Stomach (tissue), 9 donors: ENCODE results near the gene ZRANB2. TPM values are rescaled to one million over a fixed set of nuclear protein-coding genes. Genes with fewer than 3 reads are reported as not detected.

ENCODE experiments used
- DNase-seq, 2 donors: peaks; one replicate each; pipeline versions ENCODE4 v3.0.0 to v3.0.0-alpha.2; 2013 to 2019
- H3K27ac ChIP-seq, 5 donors: fragments of 200-600 bp in 4 of 5; sonication (generic) in 4 of 5; one replicate each; pipeline ENCODE4 v1.5.1; 2013 to 2019; ENCODE audit warnings: mild to moderate bottlenecking in 1 of 5, moderate library complexity in 1 of 5
- H3K27me3 ChIP-seq, 3 donors: fragments of 200-600 bp; sonication (generic); one replicate each; pipeline ENCODE4 v1.5.1; 2017 to 2019; ENCODE audit warnings: mixed run types in 1 of 3
- H3K36me3 ChIP-seq, 4 donors: fragments of 200-600 bp; sonication (generic); 1 replicate in 3 of 4; 2 replicates in 1 of 4; pipeline ENCODE4 v1.5.1; 2016 to 2019
- H3K4me1 ChIP-seq, 4 donors: fragments of 200-600 bp; sonication (generic); one replicate each; pipeline ENCODE4 v1.5.1; 2016 to 2019
- H3K4me3 ChIP-seq, 4 donors: fragments of 200-600 bp; sonication (generic) in 3 of 4; one replicate each; pipeline ENCODE4 v1.5.1; 2016 to 2019; ENCODE audit warnings: mild to moderate bottlenecking in 1 of 4
- H3K9me3 ChIP-seq, 4 donors: fragments of 200-600 bp; sonication (generic); one replicate each; pipeline ENCODE4 v1.5.1; 2016 to 2019
- EP300 ChIP-seq: sonication (generic); formaldehyde crosslinking; IDR thresholded peaks from one replicate; pipeline ENCODE4 v1.6.1; 2017; ENCODE audit warnings: antibody characterized with exemption
- POLR2A ChIP-seq, 4 donors: fragments of 450-650 bp; IDR thresholded peaks; one replicate each; pipeline ENCODE4 v1.6.1; 2016; ENCODE audit warnings: antibody characterized with exemption in 4 of 4, control low read depth in 2 of 4, mild to moderate bottlenecking in 1 of 4, moderate library complexity in 1 of 4
- POLR2AphosphoS5 ChIP-seq, 3 donors: sonication (generic); formaldehyde crosslinking; IDR thresholded peaks; one replicate each; pipeline ENCODE4 v1.6.1; 2016; ENCODE audit warnings: antibody characterized with exemption in 3 of 3
- WGBS, 5 donors: extraction: QIAGEN DNeasy Blood & Tissue Kit in 3 of 5; methylation state at CpG; one replicate each; pipeline versions ENCODE4 v1.1.5 to v1.1.7; 2013 to 2018; 5-methylcytosine and 5-hydroxymethylcytosine counted together
- intact Hi-C: fragments of 100-400 bp; cut with DNase I; formaldehyde crosslinking; loops from one replicate; pipeline ENCODE4 v1.15.1; 2023; ENCODE audit warnings: low total_unique reads
- polyA plus RNA-seq, 3 donors: library from polyadenylated mRNA; stranded (reverse); fragments of 200-250 nt; gene quantifications; one replicate each; pipeline ENCODE4 v1.2.3, GENCODE V29; 2013
- total RNA-seq, 5 donors: library from RNA; depleted of rRNA; stranded (reverse); fragments of >200 nt; gene quantifications; one replicate each; pipeline versions ENCODE4 v1.1.0 to v1.2.3, GENCODE V29; 2014 to 2016
- TF ChIP-seq, protein P1 (sequence below), 7 experiments: fragments of 450-650 bp in 4 of 7; fragments of 200-600 bp in 3 of 7; sonication (generic) in 3 of 7; IDR thresholded peaks; one replicate each; pipeline ENCODE4 v1.5.1; 2016 to 2019; ENCODE audit warnings: antibody characterized with exemption in 7 of 7, control low read depth in 2 of 7, mild to moderate bottlenecking in 1 of 7
- donor health status: healthy with polysubstance abuse.
- donor health status: Bipolar disorder and iron deficiency.
- donor health status: healthy.

The ZRANB2 gene
- total and polyA plus RNA-seq, 8 donors = 19.9 to 178 (median 41.9) TPM

DNA sequence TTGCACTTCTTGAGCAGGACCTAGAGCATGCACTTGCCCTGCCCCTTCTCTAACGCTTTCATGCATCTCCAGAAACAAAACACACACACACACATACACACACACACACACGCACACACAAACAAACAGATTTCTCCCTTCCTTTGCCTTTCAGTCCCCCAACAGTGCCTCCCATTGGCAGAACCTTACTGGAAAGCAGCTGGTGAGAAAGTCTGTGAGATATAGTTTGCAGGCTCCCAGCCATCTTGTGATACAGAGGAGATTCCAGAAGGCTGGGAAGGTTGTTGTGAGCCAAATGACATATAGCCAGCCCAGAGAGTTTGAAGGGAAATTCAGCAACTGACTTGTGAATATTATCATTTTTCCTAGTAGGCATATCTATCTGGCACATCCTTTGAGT is 35.9 kb upstream of the ZRANB2 start:
- Histone ChIP-seq H3K4me3 (no peak overlapping the region), H3K36me3 (no peaks in the 10 kb centered on the region), H3K27ac (no peak overlapping the region), H3K9me3 (peaks cover 0 to 13% (median 6%) of the 10 kb centered on the region in 4 donors), H3K4me1 (no peaks in the 10 kb centered on the region), H3K27me3 (no peaks in the 10 kb centered on the region)
- 62 to 86% (median 77%) methylated on average over 2 of the region's 2 CpGs for WGBS, 5 donors
- peak in 1 of 2 donors; percentile 8 for DNase-seq
- TF ChIP-seq EP300 (no peak), POLR2A (IDR thresholded peaks at IDR 0.05) (no peak), POLR2AphosphoS5 (IDR thresholded peaks at IDR 0.05) (no peak)
- TF ChIP-seq, protein P1, sequence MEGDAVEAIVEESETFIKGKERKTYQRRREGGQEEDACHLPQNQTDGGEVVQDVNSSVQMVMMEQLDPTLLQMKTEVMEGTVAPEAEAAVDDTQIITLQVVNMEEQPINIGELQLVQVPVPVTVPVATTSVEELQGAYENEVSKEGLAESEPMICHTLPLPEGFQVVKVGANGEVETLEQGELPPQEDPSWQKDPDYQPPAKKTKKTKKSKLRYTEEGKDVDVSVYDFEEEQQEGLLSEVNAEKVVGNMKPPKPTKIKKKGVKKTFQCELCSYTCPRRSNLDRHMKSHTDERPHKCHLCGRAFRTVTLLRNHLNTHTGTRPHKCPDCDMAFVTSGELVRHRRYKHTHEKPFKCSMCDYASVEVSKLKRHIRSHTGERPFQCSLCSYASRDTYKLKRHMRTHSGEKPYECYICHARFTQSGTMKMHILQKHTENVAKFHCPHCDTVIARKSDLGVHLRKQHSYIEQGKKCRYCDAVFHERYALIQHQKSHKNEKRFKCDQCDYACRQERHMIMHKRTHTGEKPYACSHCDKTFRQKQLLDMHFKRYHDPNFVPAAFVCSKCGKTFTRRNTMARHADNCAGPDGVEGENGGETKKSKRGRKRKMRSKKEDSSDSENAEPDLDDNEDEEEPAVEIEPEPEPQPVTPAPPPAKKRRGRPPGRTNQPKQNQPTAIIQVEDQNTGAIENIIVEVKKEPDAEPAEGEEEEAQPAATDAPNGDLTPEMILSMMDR (IDR thresholded peaks at IDR 0.05) = no peak
- intact Hi-C loops = no loop called here

DNA sequence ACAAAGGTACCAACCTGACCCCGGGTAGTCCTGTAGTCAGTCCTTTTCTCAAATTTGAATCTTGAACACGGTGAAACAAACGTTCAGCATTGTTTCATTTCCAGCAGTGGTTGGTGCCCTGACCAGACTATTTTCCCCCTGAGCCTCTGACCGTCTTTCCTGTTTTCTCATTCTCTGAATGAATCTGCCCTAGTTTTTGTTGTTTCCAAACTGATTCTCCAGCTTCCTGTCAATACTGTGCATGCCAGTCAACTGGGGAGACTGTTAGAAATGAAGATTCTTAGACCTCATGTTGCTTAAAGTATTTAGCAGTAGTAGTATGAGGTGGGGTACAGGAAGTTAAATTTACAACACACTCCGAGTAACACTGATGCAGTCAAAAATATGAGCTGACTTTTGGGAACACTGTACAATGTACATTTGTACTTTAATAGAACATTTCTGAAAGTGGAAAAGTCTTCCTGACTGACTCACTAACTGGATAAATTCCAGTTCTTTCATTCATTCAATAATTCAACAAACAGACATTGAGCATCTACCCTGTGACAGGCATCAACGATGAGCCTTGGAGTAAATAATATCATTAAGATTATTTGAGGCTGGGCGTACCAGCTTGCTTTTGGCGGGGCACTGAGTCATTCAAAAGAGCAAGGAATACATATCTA is 26.0 kb upstream of the ZRANB2 start:
- Histone ChIP-seq H3K4me3 (no peak overlapping the region), H3K4me1 (no peaks in the 10 kb centered on the region), H3K9me3 (no peaks in the 10 kb centered on the region), H3K27me3 (no peaks in the 10 kb centered on the region), H3K36me3 (no peaks in the 10 kb centered on the region), H3K27ac (no peak overlapping the region)
- intact Hi-C loops = no loop called here
- no peak for TF ChIP-seq EP300
- no peak for TF ChIP-seq POLR2AphosphoS5 (IDR thresholded peaks at IDR 0.05)
- TF ChIP-seq, protein P1 (IDR thresholded peaks at IDR 0.05) = no peak
- TF ChIP-seq POLR2A (IDR thresholded peaks at IDR 0.05) = no peak
- no peak for DNase-seq
- WGBS, 5 donors = 82 to 88% (median 86%) methylated on average over 8 of the region's 8 CpGs

DNA sequence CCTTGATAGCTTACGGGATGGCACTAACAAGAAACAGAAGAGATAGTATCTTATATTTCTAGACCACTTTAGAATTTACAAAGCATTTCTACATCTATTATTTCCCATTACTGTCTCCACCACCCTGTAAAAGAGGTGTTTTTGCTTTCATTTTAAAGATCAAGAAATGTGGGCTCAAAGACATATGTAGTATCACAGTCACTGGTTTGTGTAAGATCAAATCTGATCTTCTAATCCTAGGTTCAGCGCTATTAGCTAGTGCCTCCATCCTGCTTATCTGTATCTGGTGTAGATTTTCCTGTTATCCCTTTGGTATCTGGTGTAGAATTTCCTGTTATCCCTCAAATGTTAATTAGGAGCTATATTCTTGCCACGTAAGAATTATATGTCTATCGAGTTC is 23.6 kb upstream of the ZRANB2 start:
- DNase-seq = no peak
- Histone ChIP-seq H3K27ac (no peak overlapping the region), H3K27me3 (no peaks in the 10 kb centered on the region), H3K36me3 (no peaks in the 10 kb centered on the region), H3K4me1 (no peaks in the 10 kb centered on the region), H3K4me3 (no peak overlapping the region), H3K9me3 (no peaks in the 10 kb centered on the region)
- no peak for TF ChIP-seq POLR2AphosphoS5 (IDR thresholded peaks at IDR 0.05)
- WGBS, 5 donors = 95 to 99% (median 95%) methylated on average over 4 of the region's 4 CpGs
- intact Hi-C loops = no loop called here

DNA sequence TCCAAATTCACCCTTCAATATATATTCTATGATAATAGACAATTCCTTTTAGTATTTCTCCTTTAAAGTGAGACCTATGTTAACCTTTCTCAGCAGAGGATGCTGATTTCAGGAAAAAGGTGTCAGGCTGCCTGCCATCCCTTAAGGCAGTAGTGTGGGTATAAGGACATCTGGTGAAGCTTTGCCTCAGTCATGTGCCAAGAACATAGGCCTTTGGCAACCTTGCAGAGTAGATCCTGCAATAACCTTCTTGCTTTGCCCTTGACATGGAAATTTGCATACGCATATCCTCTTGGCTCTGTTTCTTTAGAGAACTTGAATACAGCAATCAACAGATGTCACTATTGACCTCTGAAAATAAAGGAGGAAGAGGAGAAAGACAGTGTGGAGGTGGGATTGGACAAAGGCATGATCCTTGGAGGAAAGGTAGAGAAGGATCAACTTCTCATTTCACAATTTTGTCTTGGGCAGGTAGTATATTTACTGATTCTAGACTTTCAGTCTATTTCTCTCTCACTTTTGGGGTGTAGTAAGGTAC is 21.1 kb upstream of the ZRANB2 start:
- Histone ChIP-seq H3K4me3 (no peak overlapping the region), H3K4me1 (no peaks in the 10 kb centered on the region), H3K36me3 (no peaks in the 10 kb centered on the region), H3K27me3 (no peaks in the 10 kb centered on the region), H3K27ac (no peak overlapping the region), H3K9me3 (no peaks in the 10 kb centered on the region)
- TF ChIP-seq, protein P1 (IDR thresholded peaks at IDR 0.05) = no peak
- TF ChIP-seq POLR2AphosphoS5 (IDR thresholded peaks at IDR 0.05) (no peak), EP300 (no peak), POLR2A (IDR thresholded peaks at IDR 0.05) (no peak)
- DNase-seq = no peak
- intact Hi-C loops = no loop called here
- 91 to 100% (median 96%) methylated on average over 1 of the region's 1 CpG for WGBS, 5 donors

DNA sequence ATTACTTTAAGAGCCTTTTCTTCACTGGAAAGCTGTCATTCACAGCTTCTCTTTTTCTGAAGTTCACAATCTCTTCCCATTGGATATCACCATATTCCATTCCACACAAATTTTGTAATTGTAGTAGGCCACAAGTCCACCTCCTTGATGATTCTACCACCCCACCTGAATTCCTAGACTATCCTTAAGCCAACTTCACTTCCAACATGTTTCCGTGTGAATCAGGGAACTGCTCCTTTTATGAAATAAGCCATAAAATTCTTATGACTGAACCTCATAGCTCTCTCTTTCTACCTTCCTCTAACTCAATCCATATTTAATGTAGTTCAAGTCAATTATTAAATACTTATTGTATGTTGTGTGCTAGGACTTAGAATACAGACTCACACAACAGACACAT is 16.6 kb upstream of the ZRANB2 start:
- 92 to 100% (median 97%) methylated on average over 1 of the region's 1 CpG for WGBS, 5 donors
- intact Hi-C loops = no loop called here
- no peak for DNase-seq

More for the DNA sequence above, 16.6 kb upstream of the ZRANB2 start:
- Histone ChIP-seq H3K4me3 (no peak overlapping the region), H3K36me3 (no peaks in the 10 kb centered on the region), H3K4me1 (no peaks in the 10 kb centered on the region), H3K27me3 (no peaks in the 10 kb centered on the region), H3K9me3 (no peaks in the 10 kb centered on the region), H3K27ac (no peak overlapping the region)
- no peak for TF ChIP-seq EP300
- TF ChIP-seq, protein P1 (IDR thresholded peaks at IDR 0.05) = no peak
- no peak for TF ChIP-seq POLR2AphosphoS5 (IDR thresholded peaks at IDR 0.05)
- TF ChIP-seq POLR2A (IDR thresholded peaks at IDR 0.05) = no peak
